H1 (cell line): ENCODE data around the gene RAB1A. TPM values are rescaled to one million over a fixed set of nuclear protein-coding genes. Genes with fewer than 3 reads are reported as not detected.
A peak's percentile ranks its signal among the peaks of the same experiment; 100 is the strongest.

Experiments used
- CTCF ChIA-PET: fragments of 300-600 bp; sonication (Branson Sonifier 250); formaldehyde crosslinking; loops from one replicate; lab custom pipeline; 2021; ENCODE audit not compliant: partially characterized antibody; lab: Charles Lee
- POLR2A ChIA-PET: fragments of 300-600 bp; sonication (Branson Sonifier 250); formaldehyde crosslinking; loops from one replicate; lab custom pipeline; 2021; ENCODE audit warnings: inconsistent platforms; ENCODE audit not compliant: partially characterized antibody; lab: Charles Lee
- DNase-seq, 2 experiments: peaks; one replicate each; pipeline versions ENCODE4 v3.0.0 to v3.0.0-alpha.2; 2010 to 2022; ENCODE audit warnings: low spot score in 2 of 2, low read depth in 1 of 2, mixed read lengths in 1 of 2
- FAIRE-seq: peaks from 2 replicates; lab custom pipeline; 2011; peaks lifted over from hg19 to GRCh38; lab: Jason Lieb, UNC
- H2AFZ ChIP-seq: 2 replicates; pipeline ENCODE4 v1.8.1; 2012; ENCODE audit warnings: low read length, inconsistent platforms
- H2AK5ac ChIP-seq: 2 replicates; pipeline ENCODE4 v1.6.1; 2013; ENCODE audit warnings: low read depth, low read length
- H2BK120ac ChIP-seq: replicated peaks from 2 replicates; pipeline ENCODE3; 2013; ENCODE audit warnings: low read depth, low read length, inconsistent platforms
- H2BK12ac ChIP-seq: 2 replicates; pipeline ENCODE4 v1.6.1; 2013; ENCODE audit warnings: low read depth, low read length
- H2BK15ac ChIP-seq: 2 replicates; pipeline ENCODE4 v1.6.1; 2013; ENCODE audit warnings: low read length
- H2BK20ac ChIP-seq: 2 replicates; pipeline ENCODE4 v1.6.1; 2013; ENCODE audit warnings: low read length
- H2BK5ac ChIP-seq: 2 replicates; pipeline ENCODE4 v1.6.1; 2013; ENCODE audit warnings: low read depth, low read length
- H3K14ac ChIP-seq: 2 replicates; pipeline ENCODE4 v1.6.1; 2013; ENCODE audit warnings: inconsistent platforms; ENCODE audit not compliant: insufficient read length
- H3K18ac ChIP-seq: 2 replicates; pipeline ENCODE4 v1.6.1; 2013; ENCODE audit warnings: low read length; ENCODE audit errors: extremely low read depth
- H3K23ac ChIP-seq: 2 replicates; pipeline ENCODE4 v1.6.1; 2013; ENCODE audit warnings: inconsistent platforms; ENCODE audit not compliant: insufficient read length
- H3K23me2 ChIP-seq: 2 replicates; pipeline ENCODE4 v1.6.1; 2013; ENCODE audit warnings: low read depth, low read length
- H3K27ac ChIP-seq: 2 replicates; pipeline ENCODE4 v1.6.1; 2011; ENCODE audit warnings: low read depth, low read length, inconsistent platforms
- H3K27me3 ChIP-seq, 4 experiments: replicated peaks in 1 of 4; 1 replicate in 1 of 4; 2 replicates in 3 of 4; pipeline versions ENCODE4 v1.6.1 to v1.8.1; 2011 to 2013; ENCODE audit warnings: low read length in 3 of 4, mild to moderate bottlenecking in 3 of 4, inconsistent platforms in 2 of 4, mixed read lengths in 2 of 4, moderate library complexity in 1 of 4; ENCODE audit not compliant: control insufficient read depth in 3 of 4, insufficient read depth in 3 of 4; ENCODE audit errors: extremely low read depth in 1 of 4
- H3K36me3 ChIP-seq, 4 experiments: 2 replicates each; pipeline versions ENCODE4 v1.6.1 to v1.8.1; 2011 to 2013; ENCODE audit warnings: mild to moderate bottlenecking in 4 of 4, low read length in 3 of 4, moderate library complexity in 2 of 4, control low read depth in 1 of 4, inconsistent platforms in 1 of 4; ENCODE audit not compliant: insufficient read depth in 4 of 4, control insufficient read depth in 2 of 4
- H3K4ac ChIP-seq: replicated peaks from 2 replicates; pipeline ENCODE3; 2013; ENCODE audit warnings: low read length, low read depth, mixed read lengths, inconsistent platforms; ENCODE audit not compliant: insufficient read length
- H3K4me1 ChIP-seq, 4 experiments: replicated peaks in 1 of 4; 1 replicate in 1 of 4; 2 replicates in 3 of 4; pipeline versions ENCODE4 v1.6.1 to v1.8.1; 2011 to 2013; ENCODE audit warnings: low read length in 3 of 4, inconsistent platforms in 2 of 4, mixed read lengths in 1 of 4; ENCODE audit not compliant: insufficient read depth in 4 of 4, control insufficient read depth in 3 of 4
- H3K4me2 ChIP-seq, 2 experiments: 2 replicates each; pipeline versions ENCODE4 v1.6.1 to v1.8.1; 2011 to 2013; ENCODE audit warnings: low read depth in 2 of 2, low read length in 2 of 2, control low read depth in 1 of 2, inconsistent platforms in 1 of 2, mild to moderate bottlenecking in 1 of 2; ENCODE audit not compliant: insufficient read depth in 1 of 2
- H3K4me3 ChIP-seq, 4 experiments: fragments of 200-600, 300-600 bp in 1 of 4; sonication (generic), shearing (Covaris generic), sonication (Bioruptor Twin) in 1 of 4; 2 replicates each; pipeline versions ENCODE4 v1.5.1 to v1.8.1; 2011 to 2016; ENCODE audit warnings: low read length in 4 of 4, low read depth in 3 of 4, control low read depth in 2 of 4, inconsistent platforms in 2 of 4, mild to moderate bottlenecking in 2 of 4, mixed read lengths in 1 of 4, moderate library complexity in 1 of 4; ENCODE audit not compliant: insufficient read depth in 2 of 4; ENCODE audit errors: extremely low read depth in 1 of 4
- H3K56ac ChIP-seq: replicated peaks from 2 replicates; pipeline ENCODE3; 2013; ENCODE audit warnings: low read depth, mild to moderate bottlenecking, mixed read lengths, low read length, inconsistent platforms; ENCODE audit not compliant: insufficient read length
- H3K79me1 ChIP-seq: 2 replicates; pipeline ENCODE4 v1.6.1; 2013; ENCODE audit warnings: low read depth, low read length, control low read depth
- H3K79me2 ChIP-seq, 2 experiments: 2 replicates each; pipeline versions ENCODE4 v1.6.1 to v1.8.1; 2012 to 2013; ENCODE audit warnings: low read length in 2 of 2, mild to moderate bottlenecking in 2 of 2, inconsistent platforms in 1 of 2; ENCODE audit not compliant: insufficient read depth in 2 of 2, control insufficient read depth in 1 of 2
- H3K9ac ChIP-seq, 4 experiments: replicated peaks in 1 of 4; 1 replicate in 1 of 4; 2 replicates in 3 of 4; pipeline versions ENCODE4 v1.6.1 to v1.8.1; 2011 to 2013; ENCODE audit warnings: low read depth in 3 of 4, low read length in 3 of 4, control low read depth in 2 of 4, mild to moderate bottlenecking in 2 of 4, moderate library complexity in 2 of 4, inconsistent platforms in 1 of 4; ENCODE audit errors: extremely low read depth in 1 of 4
- H3K9me3 ChIP-seq, 2 experiments: 2 replicates each; pipeline versions ENCODE4 v1.6.1 to v1.8.1; 2012 to 2013; ENCODE audit warnings: mild to moderate bottlenecking in 2 of 2, moderate library complexity in 2 of 2, control low read depth in 1 of 2, inconsistent platforms in 1 of 2, low read depth in 1 of 2, low read length in 1 of 2, mixed read lengths in 1 of 2; ENCODE audit not compliant: insufficient read depth in 2 of 2
- H4K20me1 ChIP-seq, 2 experiments: replicated peaks in 1 of 2; 2 replicates each; pipeline versions ENCODE3 to v1.8.1; 2011 to 2013; ENCODE audit warnings: inconsistent platforms in 2 of 2, low read length in 2 of 2, mild to moderate bottlenecking in 1 of 2; ENCODE audit not compliant: insufficient read depth in 2 of 2, control insufficient read depth in 1 of 2
- H4K5ac ChIP-seq: 2 replicates; pipeline ENCODE4 v1.6.1; 2013; ENCODE audit warnings: low read length, low read depth, mixed read lengths, inconsistent platforms; ENCODE audit not compliant: insufficient read length
- H4K8ac ChIP-seq: 2 replicates; pipeline ENCODE4 v1.8.0; 2013; ENCODE audit warnings: mild to moderate bottlenecking, moderate library complexity, low read length, inconsistent platforms; ENCODE audit not compliant: insufficient read depth; ENCODE audit errors: extremely low read depth
- H4K91ac ChIP-seq: replicated peaks from 2 replicates; pipeline ENCODE3; 2013; ENCODE audit warnings: low read length, mixed read lengths, inconsistent platforms; ENCODE audit not compliant: insufficient read length
- ATF3 ChIP-seq: IDR thresholded peaks from 2 replicates; pipeline ENCODE4 v1.6.1; 2011; ENCODE audit warnings: low read depth, mild to moderate bottlenecking, low read length; ENCODE audit not compliant: insufficient read depth
- GABPA ChIP-seq: IDR thresholded peaks from 2 replicates; pipeline ENCODE4 v1.6.1; 2011; ENCODE audit warnings: mild to moderate bottlenecking, low read length, moderate library complexity, borderline replicate concordance; ENCODE audit not compliant: insufficient read depth
- GTF2F1 ChIP-seq: IDR thresholded peaks from 2 replicates; pipeline ENCODE4 v1.6.1; 2012; ENCODE audit warnings: low read depth, low read length, improper control_type of control experiment, borderline replicate concordance
- SP4 ChIP-seq: IDR thresholded peaks from 2 replicates; pipeline ENCODE4 v1.6.1; 2012; ENCODE audit warnings: low read length, inconsistent platforms
- TCF12 ChIP-seq: IDR thresholded peaks from 2 replicates; pipeline ENCODE4 v1.6.1; 2011; ENCODE audit warnings: low read depth, mild to moderate bottlenecking, low read length
- ZNF274 ChIP-seq: IDR thresholded peaks from 2 replicates; pipeline ENCODE4 v1.7.0; 2012; ENCODE audit warnings: low read length, borderline replicate concordance; ENCODE audit errors: extremely low read depth
- WGBS, 2 experiments: shearing (Covaris generic) in 1 of 2; methylation state at CpG; one replicate each; pipeline versions ENCODE4 v1.1.6 to v1.1.7; 2013 to 2015; ENCODE audit warnings: low lambda C conversion rate in 2 of 2, mixed read lengths in 2 of 2, inconsistent platforms in 1 of 2, low coverage in 1 of 2, missing lambda C conversion rate in 1 of 2; ENCODE audit not compliant: insufficient replicate concordance in 2 of 2, insufficient coverage in 1 of 2, insufficient read length in 1 of 2; ENCODE audit errors: extremely low coverage in 1 of 2, missing lambda C conversion rate in 1 of 2; 5-methylcytosine and 5-hydroxymethylcytosine counted together
- polyA plus RNA-seq, 7 experiments: library from polyadenylated mRNA; depleted of rRNA in 3 of 7; stranded (reverse) in 5 of 7; unstranded in 2 of 7; fragments of >200 nt in 5 of 7; fragments of 200-250 nt in 2 of 7; gene quantifications; 1 replicate in 5 of 7; 2 replicates in 1 of 7; 4 replicates in 1 of 7; pipeline versions ENCODE4 v1.2.1 to v1.2.3, GENCODE V29; 2011 to 2013; ENCODE audit warnings: missing spikeins in 2 of 7, mixed read lengths in 2 of 7
- total RNA-seq: library from RNA; stranded (reverse); fragmentation: NEBNext Ultra II Directional; extraction: Animal tissue kit (Norgen Biotek cat#: 25700); gene quantifications from 2 replicates; pipeline ENCODE4 v1.2.1, GENCODE V29; 2021

RAB1A gene
- total and polyA plus RNA-seq, 2 of the 8 experiments (the other 6 are each of a cell fraction or from before 2014, with no cell fraction given) = 77.9 to 120 TPM

- Histone ChIP-seq H3K4me1 (no peaks in the 10 kb centered on the region), H3K27me3 (no peaks in the 10 kb centered on the region), H2BK20ac (no peak overlapping the region), H2BK12ac (no peak overlapping the region), H4K8ac (no peak overlapping the region; the same call in 1 of the 2 replicates), H3K18ac (no peak overlapping the region), H2AFZ (no peak overlapping the region), H4K20me1 (peaks cover 14 to 19% of the 10 kb centered on the region in 2 experiments), H3K36me3 (peaks cover 20 to 50% (median 36%) of the 10 kb centered on the region in 4 experiments), H3K79me1 (peaks cover 12% of the 10 kb centered on the region; the same call in 1 of the 2 replicates), H2BK120ac (no peak overlapping the region), H3K9me3 (no peaks in the 10 kb centered on the region), H3K4me2 (no peak overlapping the region), H3K4ac (no peak overlapping the region), H3K14ac (no peak overlapping the region), H3K56ac (no peak overlapping the region), H2AK5ac (no peak overlapping the region), H3K9ac (no peak overlapping the region), H2BK5ac (no peak overlapping the region), H2BK15ac (no peak overlapping the region), H4K91ac (no peak overlapping the region), H3K4me3 (no peak overlapping the region), H4K5ac (no peak overlapping the region), H3K27ac (peak overlapping the region; percentile 5; the same call in 1 of the 2 replicates), H3K79me2 (peaks cover 0 to 36% of the 10 kb centered on the region in 2 experiments; a peak in 2 of 4 replicates), H3K23ac (no peak overlapping the region), H3K23me2 (no peaks in the 10 kb centered on the region)
- DNase-seq (no peak), FAIRE-seq (no peak)
- TF ChIP-seq ZNF274 (no peak), TCF12 (no peak), GABPA (no peak), ATF3 (no peak), SP4 (no peak), GTF2F1 (no peak)
- ChIA-PET POLR2A (interaction anchor here (1.0 to 3.8 kb wide), 3 partner anchors 11 to 156 kb away, joined by 3 to 33 read pairs (median 4); partner anchors contain the start of gene CEP68), CTCF (interaction anchor here (0.8 to 2.4 kb wide), 10 partner anchors 10 to 117 kb away, joined by 3 to 20 read pairs (median 4); no protein-coding TSS in a partner anchor)
- WGBS, 2 experiments = 82% methylated on average over 6 of the region's 6 CpGs; no CpG with 5 or more reads in 1 of the 2 experiments
Observed at GRCh38 chr2:65069439-65069824, 60.5 kb downstream of the RAB1A start.
